HS-27A (cell line): ENCODE measurements around the gene FAP.

Source experiments
- DNase-seq: peaks from one replicate; pipeline ENCODE4 v3.0.0-alpha.2; 2012; ENCODE audit warnings: low read depth, missing footprints

The FAP gene

GRCh38 chr2:162241571-162241970 lies 1.7 kb downstream of the FAP start:
- DNase-seq: no peak

DNA sequence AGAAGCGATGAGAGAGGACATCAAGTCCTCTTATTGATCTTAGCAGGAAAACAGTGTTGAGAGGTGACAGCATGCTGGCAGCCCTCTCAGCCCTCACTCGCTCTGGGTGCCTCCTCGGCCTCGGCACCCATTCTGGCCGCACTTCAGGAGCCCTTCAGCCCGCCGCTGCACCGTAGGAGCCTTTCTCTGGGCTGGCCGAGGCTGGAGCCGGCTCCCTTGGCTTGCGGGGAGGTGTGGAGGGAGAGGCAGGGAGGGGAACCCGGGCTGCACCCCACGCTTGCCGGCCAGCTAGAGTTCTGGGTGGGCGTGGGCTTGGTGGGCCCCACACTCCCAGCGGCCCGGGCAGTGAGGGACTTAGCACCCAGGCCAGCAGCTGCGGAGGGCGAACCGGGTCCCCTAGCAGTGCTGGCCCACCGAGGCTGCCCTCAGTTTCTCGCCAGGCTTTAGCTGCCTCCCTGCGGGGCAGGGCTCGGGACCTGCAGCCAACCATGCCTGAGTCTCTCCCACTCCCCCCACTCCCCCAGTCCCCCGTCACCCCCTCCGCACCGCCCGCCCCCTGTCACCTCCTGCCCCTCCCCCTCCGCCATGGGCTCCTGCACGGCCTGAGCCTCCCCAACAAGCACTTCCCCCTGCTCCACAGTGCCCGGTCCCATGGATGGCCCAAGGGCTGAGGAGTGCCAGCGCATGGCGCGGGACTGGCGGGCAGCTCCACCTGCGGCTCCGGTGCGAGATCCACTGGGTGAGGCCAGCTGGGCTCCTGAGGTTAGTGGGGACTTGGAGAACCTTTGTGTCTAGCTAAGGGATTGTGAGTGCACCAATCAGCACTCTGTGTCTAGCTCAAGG lies 8.4 kb downstream of the FAP start:
- DNase-seq: no peak

DNA sequence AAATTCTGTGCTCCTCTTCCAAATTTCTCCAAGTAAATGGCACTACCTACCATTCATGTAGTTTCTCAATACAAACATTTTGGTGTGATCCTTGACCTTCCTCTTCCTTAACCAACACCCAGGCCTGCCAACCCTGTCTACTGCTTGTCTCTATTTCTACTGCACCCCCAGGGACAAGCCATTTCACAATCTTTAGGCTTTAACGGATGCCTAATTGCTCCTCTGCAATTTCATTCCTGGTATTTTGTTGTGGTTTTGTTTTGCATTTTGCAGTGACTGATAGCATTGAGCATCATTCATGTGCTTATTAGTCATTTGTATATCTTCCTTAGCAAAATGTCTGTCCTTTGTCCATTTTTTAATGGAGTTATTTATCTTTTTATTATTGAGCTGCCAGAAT lies 10.0 kb downstream of the FAP start:
- DNase-seq: no peak

- DNase-seq: no peak
These were observed 10.6 kb downstream of the FAP start for GRCh38 chr2:162232671-162233070.

GRCh38 chr2:162232027-162232426 lies 11.2 kb downstream of the FAP start:
- no peak for DNase-seq

- no peak for DNase-seq
These were observed 12.5 kb downstream of the FAP start for GRCh38 chr2:162230761-162231160.

DNA sequence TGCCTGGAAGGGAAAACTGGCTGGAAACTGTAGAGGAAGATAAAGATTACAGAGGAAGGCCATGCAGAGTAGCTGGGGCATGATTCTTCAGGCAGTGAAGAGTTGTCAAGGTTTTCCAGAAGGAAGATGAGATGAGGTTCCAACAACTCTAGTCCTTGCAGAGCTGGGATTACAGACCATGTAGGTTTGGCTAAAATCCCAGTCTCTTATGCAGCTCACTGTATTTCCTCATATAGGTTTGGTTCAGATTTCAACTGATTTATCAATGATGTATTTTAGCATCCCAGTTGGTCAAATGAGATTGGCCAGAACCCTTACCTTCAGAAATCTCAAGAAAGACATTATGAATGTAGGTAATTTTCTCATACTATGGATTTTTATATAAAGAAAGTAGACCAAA lies 16.4 kb downstream of the FAP start:
- DNase-seq: no peak

DNA sequence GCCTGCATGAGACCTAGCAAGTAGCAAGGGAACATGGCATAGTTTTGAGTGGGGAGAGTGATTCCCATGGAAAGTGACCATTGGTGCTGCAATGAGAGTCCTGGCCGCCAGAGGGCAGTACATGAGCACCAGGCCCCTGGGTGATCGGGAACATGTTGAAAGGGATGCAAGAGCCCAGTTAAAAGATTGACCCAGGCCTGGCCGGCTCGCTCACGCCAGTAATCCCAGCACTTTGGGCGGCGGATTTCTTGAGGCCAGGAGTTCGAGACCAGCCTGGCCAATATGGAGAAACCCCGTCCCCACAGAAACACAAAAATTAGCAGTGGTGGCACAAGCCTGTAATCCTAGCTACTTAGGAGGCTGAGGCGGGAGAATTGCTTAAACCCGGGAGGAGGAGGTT lies 22.2 kb downstream of the FAP start:
- no peak for DNase-seq

DNA sequence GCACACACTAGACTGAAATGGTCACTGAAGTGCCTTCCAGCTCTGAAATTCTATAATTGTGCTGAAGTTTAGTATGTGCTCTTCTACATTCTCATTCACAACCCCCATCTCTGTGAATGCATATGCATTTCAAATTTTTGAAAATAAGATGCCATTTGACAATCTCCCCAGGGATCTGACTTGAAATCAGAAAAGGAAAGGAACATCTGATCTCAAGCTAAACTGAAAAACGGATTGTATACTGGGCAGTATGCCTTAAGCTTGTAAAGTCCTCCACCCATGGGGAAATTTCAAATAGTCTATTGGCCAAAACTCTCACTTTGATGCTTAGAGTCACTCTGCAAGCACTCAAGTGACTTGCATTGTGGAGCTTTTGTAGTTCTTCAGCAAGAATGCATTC lies 22.9 kb downstream of the FAP start:
- no peak for DNase-seq

GRCh38 chr2:162219426-162219825 lies 23.8 kb downstream of the FAP start:
- DNase-seq: no peak

DNA sequence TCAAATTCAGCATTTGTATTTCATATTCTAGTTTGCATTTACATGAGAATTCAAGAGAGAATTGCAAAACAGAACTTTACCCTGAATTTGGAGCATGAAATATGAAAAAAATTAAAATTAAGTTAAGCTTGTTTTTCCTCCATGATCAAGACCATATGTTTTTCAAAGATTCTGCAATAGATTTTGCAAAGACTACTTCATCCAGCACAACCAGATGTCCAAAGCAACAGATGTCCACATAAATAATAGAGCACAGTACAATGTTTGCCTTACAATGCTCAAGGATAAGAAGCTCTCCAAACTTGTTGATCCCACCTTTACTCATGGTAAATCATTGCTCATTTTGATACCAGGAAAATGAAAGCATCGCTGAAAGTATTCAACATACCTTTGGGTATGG lies 25.6 kb downstream of the FAP start:
- DNase-seq: no peak

DNA sequence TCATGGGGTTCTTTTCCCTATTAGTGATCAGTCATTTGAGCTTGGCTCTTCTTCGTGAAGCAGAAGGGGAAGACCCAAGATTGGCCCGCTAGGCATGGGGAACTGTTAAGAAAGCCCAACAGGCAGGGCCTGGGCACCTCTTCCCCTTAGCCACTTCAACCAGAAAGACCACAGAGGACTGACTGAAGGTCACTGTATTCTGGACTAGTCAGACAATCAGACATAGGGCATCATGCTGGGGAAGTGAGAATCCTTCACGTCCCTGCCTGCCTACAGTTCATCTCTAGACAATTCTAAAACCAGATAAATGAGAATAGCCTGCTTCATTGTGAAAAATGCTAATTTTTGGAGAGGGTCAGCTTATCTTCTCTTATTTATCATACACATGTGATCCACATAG lies 28.1 kb downstream of the FAP start:
- no peak for DNase-seq

DNA sequence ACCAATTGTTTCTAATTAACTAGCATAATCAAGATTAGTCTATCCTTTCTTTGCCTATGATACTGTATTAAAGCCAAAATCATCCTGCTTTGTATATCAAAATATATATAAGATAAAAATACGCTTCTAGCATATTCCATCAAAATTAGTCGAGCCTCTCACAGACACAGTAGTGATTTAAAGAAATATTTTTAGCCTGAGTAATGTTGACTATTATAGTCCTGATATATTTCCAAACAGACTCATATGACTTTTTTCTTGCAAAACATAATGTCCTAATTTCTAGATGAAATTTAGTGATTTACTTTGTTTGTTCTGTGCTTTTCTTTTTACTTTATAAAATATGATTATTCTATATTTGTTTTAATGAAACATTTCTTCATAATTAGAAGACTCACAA lies 30.9 kb downstream of the FAP start:
- DNase-seq: no peak

- DNase-seq: no peak
These were observed 31.5 kb downstream of the FAP start for GRCh38 chr2:162211732-162212131.

GRCh38 chr2:162210385-162210784 lies 32.9 kb downstream of the FAP start:
- no peak for DNase-seq

GRCh38 chr2:162202203-162202602 lies 41.0 kb downstream of the FAP start:
- no peak for DNase-seq

DNA sequence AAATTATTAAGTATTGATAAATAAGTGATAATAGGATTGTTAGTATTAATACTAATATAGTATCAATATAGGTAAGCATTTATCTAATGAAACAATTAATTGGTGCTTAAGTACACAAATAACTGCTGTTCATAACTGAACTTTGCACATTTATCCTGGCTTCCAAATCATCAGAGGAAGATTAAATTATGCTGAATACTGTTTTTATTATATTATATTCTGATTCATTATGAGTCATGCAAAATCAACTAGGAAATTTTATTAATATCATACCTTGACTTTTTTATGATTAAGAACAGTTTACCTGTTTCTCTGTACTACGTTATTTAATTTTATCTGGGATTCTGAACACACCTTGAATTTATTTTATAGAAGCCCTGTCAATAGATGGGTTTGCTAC lies 42.6 kb downstream of the FAP start:
- DNase-seq: no peak

- no peak for DNase-seq
These were observed 43.3 kb downstream of the FAP start for GRCh38 chr2:162199913-162200312.

GRCh38 chr2:162198239-162198638 lies 45.0 kb downstream of the FAP start:
- DNase-seq: no peak

- peak; percentile 17 for DNase-seq
These were observed 46.0 kb downstream of the FAP start for GRCh38 chr2:162197069-162197825.

DNA sequence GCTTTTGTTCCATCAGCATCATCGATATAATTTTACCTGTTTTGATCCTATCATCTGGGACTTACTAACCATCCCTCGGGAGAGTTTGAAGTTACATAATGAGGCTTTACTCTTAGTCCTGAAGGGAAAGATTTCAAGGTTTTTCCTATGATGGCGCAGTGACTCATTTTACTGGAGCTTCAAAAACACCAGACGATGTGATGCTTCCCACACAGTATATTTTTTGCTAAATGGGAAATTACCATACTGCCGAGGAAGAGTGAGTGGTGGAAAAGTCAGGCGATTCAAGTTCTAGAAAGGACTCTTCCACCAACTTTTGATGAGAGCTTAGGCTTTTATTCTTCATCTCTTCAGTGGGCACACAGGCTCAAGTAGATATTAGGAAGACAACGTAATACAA lies 46.6 kb downstream of the FAP start:
- DNase-seq: peak; percentile 8

- no peak for DNase-seq
These were observed 54.8 kb downstream of the FAP start for GRCh38 chr2:162188451-162188850.

DNA sequence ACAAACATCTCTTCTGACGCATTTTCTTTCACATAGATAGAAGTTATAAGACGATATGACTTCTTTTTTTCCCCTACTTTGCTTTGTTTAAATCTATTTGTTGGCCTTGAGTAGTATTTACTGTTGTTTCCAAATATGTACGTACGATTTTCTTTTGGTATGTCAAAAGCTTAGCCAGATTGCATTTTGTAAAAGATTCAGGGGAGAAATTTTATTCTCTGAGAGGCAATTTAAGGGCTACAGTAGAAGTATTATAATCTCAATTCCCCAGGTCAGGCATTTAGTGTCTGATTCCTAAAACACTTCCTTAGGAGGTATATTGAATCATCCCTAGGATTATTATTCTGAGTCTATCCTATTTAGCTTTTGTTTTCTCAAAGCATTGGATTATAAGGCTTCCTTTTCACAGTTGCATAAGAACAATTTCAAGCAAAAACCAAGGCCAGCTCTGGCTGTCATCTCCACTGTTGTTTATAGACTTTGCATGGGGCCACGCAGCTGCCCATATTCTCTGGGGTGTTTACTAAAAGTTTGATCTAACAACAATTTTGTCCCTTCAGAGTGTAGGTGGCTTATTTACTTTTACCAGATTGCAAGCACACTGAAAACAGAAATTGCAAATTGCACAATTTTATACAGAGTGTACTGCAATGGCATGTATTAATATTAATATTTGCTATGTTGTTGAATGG lies 57.6 kb downstream of the FAP start:
- no peak for DNase-seq
